A673 (cell line): Measurements from ENCODE around the gene C11orf52.

Experiments used
- CTCF ChIP-seq: fragments of 300-800, 200-600 bp; sonication (generic); conservative IDR thresholded peaks from 2 replicates; pipeline ENCODE4 v1.5.1; 2017; ENCODE audit warnings: low read depth, mild to moderate bottlenecking, antibody characterized with exemption, low read length, moderate library complexity, mixed read lengths
- EZH2 ChIP-seq: fragments of 200-600 bp; sonication (generic); IDR thresholded peaks from 2 replicates; pipeline ENCODE4 v1.6.1; 2017; ENCODE audit warnings: borderline replicate concordance, low read depth, mild to moderate bottlenecking, mixed read lengths, antibody characterized with exemption, low read length; ENCODE audit not compliant: poor library complexity, severe bottlenecking

GRCh38 chr11:111910676-111911562 lies 7.8 kb upstream of the C11orf52 start:
- TF ChIP-seq CTCF, result no peak
- no peak for TF ChIP-seq EZH2
